ENCODE results near the gene BABAM2. TPM values are rescaled to one million over a fixed set of nuclear protein-coding genes. Genes with fewer than 3 reads are reported as not detected.

The BABAM2 gene
- total RNA-seq, 6 experiments from 2014 or later = 17.1 to 39.4 (median 25.5) TPM

DNA sequence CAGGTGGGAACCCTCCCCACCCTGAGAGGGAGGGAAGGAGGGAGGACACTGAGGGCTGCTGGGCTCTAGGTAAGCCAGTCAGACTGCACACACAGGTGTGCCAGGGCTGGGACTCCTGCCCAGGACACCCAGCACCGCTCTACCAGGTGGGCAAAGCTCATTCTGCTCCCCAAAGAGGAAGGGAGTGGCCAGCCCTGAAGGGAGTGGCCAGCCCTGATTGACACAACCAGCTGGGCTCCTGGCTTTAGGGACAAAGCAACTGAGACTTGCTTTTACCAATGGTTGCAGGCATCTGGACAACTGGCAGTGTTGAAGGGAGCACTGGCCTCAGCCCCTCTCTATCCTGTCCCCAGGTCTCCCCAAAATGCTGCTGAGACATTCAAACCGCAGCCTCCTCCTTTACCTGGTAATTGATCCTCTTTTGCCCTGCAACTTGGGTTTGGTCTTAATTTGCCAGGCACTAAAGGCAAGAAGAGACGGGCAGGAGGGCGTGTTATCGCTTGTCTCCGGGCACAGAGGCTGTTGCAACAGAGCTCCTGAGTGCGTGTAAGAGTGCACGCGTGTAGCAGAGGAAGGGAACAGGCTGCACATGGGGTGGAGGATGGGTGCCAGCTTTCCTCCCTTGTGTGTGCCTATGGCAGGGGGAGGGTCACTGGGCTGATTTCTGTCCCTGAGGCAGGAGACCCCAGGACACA, 487.6 kb downstream of the BABAM2 start:
- TF ChIP-seq CTCF (IDR thresholded peaks at IDR 0.05) (no peak), POLR2A (IDR thresholded peaks at IDR 0.05) (no peak)
- ATAC-seq = peak; percentile 77 to 90 (median 84)
- Histone ChIP-seq H3K27me3 (no peaks in the 10 kb centered on the region), H3K4me1 (peaks cover 0 to 20% (median 8%) of the 10 kb centered on the region in 4 donors), H3K4me3 (no peak overlapping the region), H3K36me3 (no peaks in the 10 kb centered on the region), H3K27ac (no peak overlapping the region), H3K9me3 (no peaks in the 10 kb centered on the region)
- DNase-seq = peak; percentile 75 to 91 (median 82)
- no CpG with 5 or more reads among the region's 9 CpGs for WGBS (ENCODE audit: insufficient coverage, low coverage, low lambda C conversion rate, missing lambda C conversion rate)
- intact Hi-C loops (cut with DNase I) = no loop called here

- Histone ChIP-seq H3K4me1 (peaks cover 0 to 20% (median 8%) of the 10 kb centered on the region in 4 donors), H3K36me3 (no peaks in the 10 kb centered on the region), H3K9me3 (no peaks in the 10 kb centered on the region), H3K27ac (no peak overlapping the region), H3K4me3 (no peak overlapping the region), H3K27me3 (no peaks in the 10 kb centered on the region)
- no peak for TF ChIP-seq POLR2A (IDR thresholded peaks at IDR 0.05)
- no peak for TF ChIP-seq CTCF (IDR thresholded peaks at IDR 0.05)
- intact Hi-C loops (cut with DNase I) = no loop called here
- WGBS (ENCODE audit: insufficient coverage, low coverage, low lambda C conversion rate, missing lambda C conversion rate) = 81% methylated on average over 8 of the region's 16 CpGs
- ATAC-seq (peak in 2 of 4 donors; percentile 9 to 29), DNase-seq (no peak)
Observed at GRCh38 chr2:28378679-28379584, 488.4 kb downstream of the BABAM2 start.

- Histone ChIP-seq H3K27ac (no peak overlapping the region), H3K27me3 (no peaks in the 10 kb centered on the region), H3K4me1 (peaks cover 0 to 20% (median 8%) of the 10 kb centered on the region in 4 donors), H3K4me3 (no peak overlapping the region), H3K9me3 (no peaks in the 10 kb centered on the region), H3K36me3 (no peaks in the 10 kb centered on the region)
- TF ChIP-seq POLR2A (IDR thresholded peaks at IDR 0.05) = no peak
- TF ChIP-seq CTCF (IDR thresholded peaks at IDR 0.05) = no peak
- intact Hi-C loops (cut with DNase I) = no loop called here
- ATAC-seq (no peak), DNase-seq (no peak)
- 82% methylated on average over 5 of the region's 6 CpGs for WGBS (ENCODE audit: insufficient coverage, low coverage, low lambda C conversion rate, missing lambda C conversion rate)
Observed at GRCh38 chr2:28380219-28380618, 489.7 kb downstream of the BABAM2 start.

GRCh38 chr2:28381225-28382180, 491.0 kb downstream of the BABAM2 start:
- WGBS (ENCODE audit: insufficient coverage, low coverage, low lambda C conversion rate, missing lambda C conversion rate) = 89% methylated on average over 7 of the region's 12 CpGs
- TF ChIP-seq CTCF (IDR thresholded peaks at IDR 0.05) = no peak
- TF ChIP-seq POLR2A (IDR thresholded peaks at IDR 0.05) = no peak
- H3K27ac ChIP-seq = no peak overlapping the region
- no peaks in the 10 kb centered on the region for H3K27me3 ChIP-seq
- DNase-seq = no peak
- H3K36me3 ChIP-seq = no peaks in the 10 kb centered on the region
- ATAC-seq = no peak
- no peak overlapping the region for H3K4me3 ChIP-seq
- intact Hi-C loops (cut with DNase I) = no loop called here
- peaks cover 0 to 20% (median 8%) of the 10 kb centered on the region in 4 donors for H3K4me1 ChIP-seq
- no peaks in the 10 kb centered on the region for H3K9me3 ChIP-seq

Measured in right lobe of liver (tissue), 6 donors.